Neural progenitor cell (in vitro differentiated cells): Measurements from ENCODE around the gene COL4A3.

Experiments used
- CTCF ChIP-seq: fragments of 200-600 bp; sonication (generic); IDR thresholded peaks from 2 replicates; pipeline ENCODE4 v1.5.1; 2017; ENCODE audit warnings: antibody characterized with exemption, mild to moderate bottlenecking
- EZH2 ChIP-seq: fragments of 200-600 bp; sonication (generic); IDR thresholded peaks from 2 replicates; pipeline ENCODE4 v1.6.1; 2017; ENCODE audit warnings: antibody characterized with exemption, mild to moderate bottlenecking, moderate library complexity
- EZH2phosphoT487 ChIP-seq: fragments of 200-600 bp; sonication (generic); IDR thresholded peaks from 2 replicates; pipeline ENCODE4 v1.6.1; 2017; ENCODE audit warnings: antibody characterized with exemption

- TF ChIP-seq CTCF (no peak), EZH2 (no peak), EZH2phosphoT487 (no peak)
These were observed 31.4 kb upstream of the COL4A3 start for GRCh38 chr2:227132986-227133385.
